Activated CD4-positive, alpha-beta memory T cell treated with anti-CD3 and anti-CD28 coated beads for 36 hours (primary cell): ENCODE data around the gene GRIPAP1. TPM values are rescaled to one million over a fixed set of nuclear protein-coding genes. Genes with fewer than 3 reads are reported as not detected.

ENCODE experiments used
- CTCF ChIA-PET: fragments of 350-600 bp; sonication (Branson Sonifier 250); formaldehyde crosslinking; loops from one replicate; lab custom pipeline; 2021; ENCODE audit warnings: antibody characterized with exemption, inconsistent platforms; lab: Charles Lee
- POLR2A ChIA-PET: fragments of 350-600 bp; sonication (Branson Sonifier 250); formaldehyde crosslinking; loops from one replicate; lab custom pipeline; 2021; ENCODE audit warnings: antibody characterized with exemption; lab: Charles Lee
- DNase-seq: peaks from one replicate; pipeline ENCODE4 v3.0.0-alpha.2; 2020
- H3K27ac Mint-ChIP-seq: one replicate; pipeline ENCODE4 v1.8.0; 2021; ENCODE audit warnings: mixed read lengths
- H3K27me3 Mint-ChIP-seq: one replicate; pipeline ENCODE4 v1.8.0; 2021; ENCODE audit warnings: mixed read lengths
- H3K36me3 Mint-ChIP-seq: one replicate; pipeline ENCODE4 v1.8.0; 2021; ENCODE audit warnings: mixed read lengths
- H3K4me1 Mint-ChIP-seq: one replicate; pipeline ENCODE4 v1.8.0; 2021; ENCODE audit warnings: low read depth, mixed read lengths
- H3K4me3 Mint-ChIP-seq: one replicate; pipeline ENCODE4 v1.8.0; 2021; ENCODE audit warnings: mild to moderate bottlenecking, mixed read lengths
- H3K9me3 Mint-ChIP-seq: one replicate; pipeline ENCODE4 v1.8.0; 2021; ENCODE audit warnings: mixed read lengths
- intact Hi-C: fragments of 100-400 bp; cut with micrococcal nuclease; formaldehyde crosslinking; loops from one replicate; pipeline ENCODE4 v1.15.1; 2023
- total RNA-seq, 2 experiments: library from RNA; stranded (reverse); gene quantifications; one replicate each; pipeline ENCODE4 v1.2.3, GENCODE V29; 2021

GRIPAP1 gene
- total RNA-seq, 2 experiments from 2014 or later = 76.1 to 78.4 TPM

GRCh38 chrX:48956728-48957414, 45.2 kb downstream of the GRIPAP1 start:
- H3K4me3 Mint-ChIP-seq = peak overlapping the region; percentile 85
- no peaks in the 10 kb centered on the region for H3K9me3 Mint-ChIP-seq
- peak; percentile 72 for DNase-seq
- peaks cover 19% of the 10 kb centered on the region for H3K36me3 Mint-ChIP-seq
- ChIA-PET POLR2A (interaction anchor here (0.6 to 2.0 kb wide), 5 partner anchors 17 to 172 kb away, joined by 3 to 11 read pairs (median 4); partner anchors contain the start of gene SLC35A2), CTCF (interaction anchor here (1.3 kb wide), 1 partner anchor 11 kb away, joined by 5 read pairs; no protein-coding TSS in a partner anchor)
- intact Hi-C loops = loop anchor here (2.0 to 10.0 kb wide), 4 partner anchors 20 to 310 kb away; partner anchors contain the start of genes HDAC6 and PPP1R3F
- peak overlapping the region; percentile 88 for H3K27ac Mint-ChIP-seq
- no peaks in the 10 kb centered on the region for H3K27me3 Mint-ChIP-seq
- peaks cover 43% of the 10 kb centered on the region for H3K4me1 Mint-ChIP-seq

GRCh38 chrX:48948589-48948988, 53.5 kb downstream of the GRIPAP1 start:
- H3K4me1 Mint-ChIP-seq = peaks cover 47% of the 10 kb centered on the region
- DNase-seq = no peak
- CTCF ChIA-PET = no interaction called here
- H3K27me3 Mint-ChIP-seq = no peaks in the 10 kb centered on the region
- no peak overlapping the region for H3K4me3 Mint-ChIP-seq
- H3K36me3 Mint-ChIP-seq = peaks cover 10% of the 10 kb centered on the region
- H3K27ac Mint-ChIP-seq = peak overlapping the region; percentile 28
- POLR2A ChIA-PET = no interaction called here
- intact Hi-C loops = no loop called here
- no peaks in the 10 kb centered on the region for H3K9me3 Mint-ChIP-seq

GRCh38 chrX:48945517-48946348, 56.3 kb downstream of the GRIPAP1 start:
- peaks cover 20% of the 10 kb centered on the region for H3K36me3 Mint-ChIP-seq
- H3K4me1 Mint-ChIP-seq = peaks cover 49% of the 10 kb centered on the region
- POLR2A ChIA-PET = interaction anchor here (1.6 to 3.6 kb wide), 2 partner anchors 12 to 34 kb away, joined by 4 to 14 read pairs; partner anchors contain the start of gene SLC35A2
- H3K4me3 Mint-ChIP-seq = no peak overlapping the region
- H3K27ac Mint-ChIP-seq = peak overlapping the region; percentile 67
- CTCF ChIA-PET = interaction anchor here (0.6 to 2.5 kb wide), 16 partner anchors 8 to 314 kb away, joined by 3 to 17 read pairs (median 5); partner anchors contain the start of genes SLC35A2 and TFE3
- no peaks in the 10 kb centered on the region for H3K27me3 Mint-ChIP-seq
- no peaks in the 10 kb centered on the region for H3K9me3 Mint-ChIP-seq
- DNase-seq = peak; percentile 65
- intact Hi-C loops = no loop called here

GRCh38 chrX:48942895-48943294, 59.2 kb downstream of the GRIPAP1 start:
- intact Hi-C loops = loop anchor here (2.0 kb wide), 1 partner anchor 52 kb away; no protein-coding TSS in a partner anchor
- Mint-ChIP-seq H3K9me3 (no peaks in the 10 kb centered on the region), H3K4me3 (peak overlapping the region; percentile 54), H3K36me3 (peaks cover 23% of the 10 kb centered on the region), H3K4me1 (peaks cover 70% of the 10 kb centered on the region), H3K27me3 (no peaks in the 10 kb centered on the region), H3K27ac (peak overlapping the region; percentile 97)
- ChIA-PET POLR2A (interaction anchor here (0.8 to 13.3 kb wide), 5 partner anchors 12 to 51 kb away, joined by 3 to 286 read pairs (median 3); partner anchors contain the start of genes PIM2 and SLC35A2), CTCF (interaction anchor here (1.3 to 2.3 kb wide), 4 partner anchors 10 to 51 kb away, joined by 4 to 9 read pairs (median 5); partner anchors contain the start of genes PIM2 and SLC35A2)
- peak; percentile 31 for DNase-seq

GRCh38 chrX:48940404-48940955, 61.6 kb downstream of the GRIPAP1 start:
- Mint-ChIP-seq H3K9me3 (no peaks in the 10 kb centered on the region), H3K4me3 (no peak overlapping the region), H3K27me3 (no peaks in the 10 kb centered on the region), H3K4me1 (peaks cover 78% of the 10 kb centered on the region), H3K27ac (peak overlapping the region; percentile 97), H3K36me3 (peaks cover 29% of the 10 kb centered on the region)
- peak; percentile 51 for DNase-seq
- ChIA-PET CTCF (interaction anchor here (0.8 to 1.3 kb wide), 2 partner anchors 49 to 103 kb away, joined by 3 to 5 read pairs; no protein-coding TSS in a partner anchor), POLR2A (interaction anchor here (1.2 to 13.3 kb wide), 6 partner anchors 16 to 43 kb away, joined by 3 to 286 read pairs (median 10); partner anchors contain the start of genes PIM2, PQBP1, SLC35A2 and TIMM17B)
- intact Hi-C loops = no loop called here

- intact Hi-C loops = loop anchor here (2.0 kb wide), 1 partner anchor 103 kb away; the partner anchor contains the start of gene TFE3
- CTCF ChIA-PET = interaction anchor here (0.8 to 1.0 kb wide), 2 partner anchors 48 to 104 kb away, joined by 3 read pairs; no protein-coding TSS in a partner anchor
- H3K4me3 Mint-ChIP-seq = peak overlapping the region; percentile 57
- H3K27me3 Mint-ChIP-seq = no peaks in the 10 kb centered on the region
- H3K4me1 Mint-ChIP-seq = peaks cover 86% of the 10 kb centered on the region
- POLR2A ChIA-PET = interaction anchor here (0.6 to 13.3 kb wide), 10 partner anchors 12 to 42 kb away, joined by 3 to 286 read pairs (median 6); partner anchors contain the start of genes PIM2, PQBP1, SLC35A2 and TIMM17B
- no peak for DNase-seq
- peaks cover 37% of the 10 kb centered on the region for H3K36me3 Mint-ChIP-seq
- peak overlapping the region; percentile 97 for H3K27ac Mint-ChIP-seq
- no peaks in the 10 kb centered on the region for H3K9me3 Mint-ChIP-seq
Measured at GRCh38 chrX:48939524-48940228, 62.4 kb downstream of the GRIPAP1 start.

- intact Hi-C loops = loop anchor here (2.0 kb wide), 1 partner anchor 104 kb away; the partner anchor contains the start of gene TFE3
- peak overlapping the region; percentile 97 for H3K27ac Mint-ChIP-seq
- peaks cover 43% of the 10 kb centered on the region for H3K36me3 Mint-ChIP-seq
- ChIA-PET POLR2A (interaction anchor here (0.6 to 13.3 kb wide), 10 partner anchors 12 to 42 kb away, joined by 3 to 286 read pairs (median 5); partner anchors contain the start of genes PIM2, PQBP1, SLC35A2 and TIMM17B), CTCF (interaction anchor here (0.6 to 3.0 kb wide), 5 partner anchors 18 to 275 kb away, joined by 3 to 13 read pairs (median 4); partner anchors contain the start of gene SLC35A2)
- no peaks in the 10 kb centered on the region for H3K9me3 Mint-ChIP-seq
- peak overlapping the region; percentile 57 for H3K4me3 Mint-ChIP-seq
- peak; percentile 89 for DNase-seq
- H3K4me1 Mint-ChIP-seq = peaks cover 86% of the 10 kb centered on the region
- H3K27me3 Mint-ChIP-seq = no peaks in the 10 kb centered on the region
Measured at GRCh38 chrX:48938721-48939425, 63.2 kb downstream of the GRIPAP1 start.

- no peaks in the 10 kb centered on the region for H3K9me3 Mint-ChIP-seq
- H3K4me1 Mint-ChIP-seq = peaks cover 79% of the 10 kb centered on the region
- no peaks in the 10 kb centered on the region for H3K27me3 Mint-ChIP-seq
- H3K27ac Mint-ChIP-seq = peak overlapping the region; percentile 97
- H3K4me3 Mint-ChIP-seq = peak overlapping the region; percentile 75
- intact Hi-C loops = loop anchor here (1.0 to 2.0 kb wide), 2 partner anchors 18 to 20 kb away; partner anchors contain the start of genes OTUD5 and PIM2
- CTCF ChIA-PET = interaction anchor here (0.5 to 3.0 kb wide), 12 partner anchors 9 to 289 kb away, joined by 3 to 13 read pairs (median 3); partner anchors contain the start of genes PQBP1, SLC35A2 and TIMM17B
- POLR2A ChIA-PET = interaction anchor here (0.8 to 13.3 kb wide), 8 partner anchors 10 to 116 kb away, joined by 3 to 286 read pairs (median 6); partner anchors contain the start of genes PIM2, PQBP1, SLC35A2 and TIMM17B
- peaks cover 44% of the 10 kb centered on the region for H3K36me3 Mint-ChIP-seq
- peak; percentile 95 for DNase-seq
Measured at GRCh38 chrX:48937054-48937907, 64.8 kb downstream of the GRIPAP1 start.
